Fibroblast of the aortic adventitia (primary cell): ENCODE measurements around the gene MUSK. TPM values are rescaled to one million over a fixed set of nuclear protein-coding genes. Genes with fewer than 3 reads are reported as not detected.

Experiments used
- DNase-seq: peaks from one replicate; pipeline ENCODE4 v3.0.0-alpha.2; 2010; ENCODE audit warnings: low read depth
- H3K4me3 ChIP-seq: 2 replicates; pipeline ENCODE4 v1.5.1; 2011; ENCODE audit warnings: low read depth, mild to moderate bottlenecking, control low read depth, low read length, moderate library complexity
- total RNA-seq: library from RNA; depleted of rRNA; stranded (reverse); fragments of >200 nt; gene quantifications from 2 replicates; pipeline ENCODE4 v1.2.3, GENCODE V29; 2012; ENCODE audit warnings: low replicate concordance
- TF ChIP-seq, protein P1 (sequence below): IDR thresholded peaks from 2 replicates; pipeline ENCODE4 v1.5.1; 2011; ENCODE audit warnings: mild to moderate bottlenecking, low read length, control low read depth, inconsistent platforms; ENCODE audit not compliant: insufficient read depth

MUSK gene
- total RNA-seq, 1 donor: 1.4 TPM

DNA sequence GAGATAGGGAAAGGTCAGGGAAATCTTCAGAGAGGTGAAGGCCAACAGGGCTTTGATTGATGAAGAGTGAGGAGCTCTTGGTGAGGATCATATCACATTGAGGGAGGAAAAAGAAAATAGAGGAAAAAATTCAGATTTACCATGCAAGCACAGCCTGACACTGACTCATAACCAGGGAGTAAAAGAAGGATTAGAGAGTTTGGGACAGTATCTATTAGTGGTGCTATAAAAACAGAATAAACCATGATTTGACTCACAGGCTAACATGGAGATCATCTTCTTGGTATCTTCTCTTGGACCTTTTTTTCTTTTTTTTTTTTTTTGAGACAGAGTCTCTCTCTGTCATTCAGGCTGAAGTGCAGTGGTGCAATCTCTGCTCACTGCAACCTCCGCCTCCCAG lies 44.4 kb downstream of the MUSK start:
- no peak for DNase-seq
- no peak overlapping the region for H3K4me3 ChIP-seq
- TF ChIP-seq, protein P1, sequence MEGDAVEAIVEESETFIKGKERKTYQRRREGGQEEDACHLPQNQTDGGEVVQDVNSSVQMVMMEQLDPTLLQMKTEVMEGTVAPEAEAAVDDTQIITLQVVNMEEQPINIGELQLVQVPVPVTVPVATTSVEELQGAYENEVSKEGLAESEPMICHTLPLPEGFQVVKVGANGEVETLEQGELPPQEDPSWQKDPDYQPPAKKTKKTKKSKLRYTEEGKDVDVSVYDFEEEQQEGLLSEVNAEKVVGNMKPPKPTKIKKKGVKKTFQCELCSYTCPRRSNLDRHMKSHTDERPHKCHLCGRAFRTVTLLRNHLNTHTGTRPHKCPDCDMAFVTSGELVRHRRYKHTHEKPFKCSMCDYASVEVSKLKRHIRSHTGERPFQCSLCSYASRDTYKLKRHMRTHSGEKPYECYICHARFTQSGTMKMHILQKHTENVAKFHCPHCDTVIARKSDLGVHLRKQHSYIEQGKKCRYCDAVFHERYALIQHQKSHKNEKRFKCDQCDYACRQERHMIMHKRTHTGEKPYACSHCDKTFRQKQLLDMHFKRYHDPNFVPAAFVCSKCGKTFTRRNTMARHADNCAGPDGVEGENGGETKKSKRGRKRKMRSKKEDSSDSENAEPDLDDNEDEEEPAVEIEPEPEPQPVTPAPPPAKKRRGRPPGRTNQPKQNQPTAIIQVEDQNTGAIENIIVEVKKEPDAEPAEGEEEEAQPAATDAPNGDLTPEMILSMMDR: no peak

GRCh38 chr9:110714314-110714713 lies 45.7 kb downstream of the MUSK start:
- TF ChIP-seq, protein P1: no peak
- no peak for DNase-seq
- no peak overlapping the region for H3K4me3 ChIP-seq

GRCh38 chr9:110728058-110728457 lies 59.5 kb downstream of the MUSK start:
- no peak for DNase-seq
- TF ChIP-seq, protein P1: no peak
- no peak overlapping the region for H3K4me3 ChIP-seq

- TF ChIP-seq, protein P1: no peak
- DNase-seq: peak; percentile 55
- no peak overlapping the region for H3K4me3 ChIP-seq
Observed at GRCh38 chr9:110729641-110730040, 61.0 kb downstream of the MUSK start.

DNA sequence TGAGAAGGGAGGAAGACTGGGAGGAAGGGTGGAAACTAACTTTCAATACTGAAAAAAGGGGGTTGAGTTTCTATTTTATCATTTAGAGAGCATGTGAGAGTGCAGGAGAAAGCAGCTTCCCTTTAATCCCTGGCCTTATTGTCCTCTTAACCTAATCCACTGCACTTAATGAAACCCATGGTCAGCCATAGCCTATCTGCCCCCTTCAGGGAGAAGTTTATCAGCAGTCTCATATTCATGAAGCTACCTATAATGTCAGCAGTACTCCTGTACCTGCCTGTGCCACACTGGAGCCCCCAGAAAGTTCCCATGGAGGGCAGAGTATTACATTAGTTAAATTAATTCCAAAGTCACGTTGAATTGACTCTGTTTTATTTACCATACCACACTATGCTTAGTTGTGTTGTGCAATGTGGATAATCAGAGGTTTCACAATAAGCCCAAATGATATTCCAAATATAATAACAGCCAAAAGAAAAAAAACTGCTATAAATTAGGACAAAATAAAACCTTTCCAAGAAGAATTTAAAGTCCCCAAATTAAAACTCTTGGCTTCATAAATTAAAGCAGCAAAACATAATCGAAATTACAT lies 62.9 kb downstream of the MUSK start:
- DNase-seq: no peak
- no peak overlapping the region for H3K4me3 ChIP-seq
- TF ChIP-seq, protein P1: no peak

DNA sequence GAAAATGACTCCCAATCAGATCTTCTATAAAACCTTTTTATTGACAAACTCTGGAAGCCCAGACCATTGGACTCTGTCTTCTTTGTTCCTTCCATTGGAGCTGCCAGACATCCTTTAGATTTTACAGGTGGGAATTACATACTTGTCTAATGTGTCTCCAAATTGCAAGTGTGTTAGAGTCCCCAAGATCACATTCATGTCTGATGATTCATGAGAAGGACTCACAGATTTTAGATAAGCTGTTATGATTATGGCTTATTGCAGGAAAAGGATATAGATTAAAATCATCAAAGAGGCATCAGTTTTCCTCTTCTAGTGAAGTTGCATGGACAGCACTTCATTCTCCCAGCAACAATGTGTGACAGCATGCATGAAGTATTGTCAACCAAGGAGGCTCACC lies 70.4 kb downstream of the MUSK start:
- TF ChIP-seq, protein P1: no peak
- no peak for DNase-seq
- no peak overlapping the region for H3K4me3 ChIP-seq

- peak; percentile 96 for DNase-seq
- H3K4me3 ChIP-seq: peak overlapping the region; percentile 15
- TF ChIP-seq, protein P1: no peak
Observed at GRCh38 chr9:110742741-110743371, 74.3 kb downstream of the MUSK start.
